Progenitor cell of endocrine pancreas (in vitro differentiated cells): ENCODE data around the gene NUMA1. TPM values are rescaled to one million over a fixed set of nuclear protein-coding genes. Genes with fewer than 3 reads are reported as not detected.

Experiments used
- DNase-seq: peaks from one replicate; pipeline ENCODE4 v3.0.0; 2021; ENCODE audit warnings: low spot score; ENCODE audit not compliant: unreplicated experiment
- H3K27ac Mint-ChIP-seq: 2 replicates; pipeline ENCODE4 v1.8.0; 2021; ENCODE audit warnings: mild to moderate bottlenecking, moderate library complexity, mixed read lengths
- H3K27me3 Mint-ChIP-seq: 2 replicates; pipeline ENCODE4 v1.8.0; 2021; ENCODE audit warnings: mixed read lengths
- H3K36me3 Mint-ChIP-seq: 2 replicates; pipeline ENCODE4 v1.8.0; 2022; ENCODE audit warnings: mixed read lengths; ENCODE audit not compliant: insufficient read depth
- H3K4me1 Mint-ChIP-seq: 2 replicates; pipeline ENCODE4 v1.8.0; 2021; ENCODE audit warnings: low read depth, mixed read lengths
- H3K4me3 Mint-ChIP-seq: 2 replicates; pipeline ENCODE4 v1.8.0; 2021; ENCODE audit warnings: low read depth, mild to moderate bottlenecking, moderate library complexity, mixed read lengths
- H3K9me3 Mint-ChIP-seq: 2 replicates; pipeline ENCODE4 v1.8.0; 2021; ENCODE audit warnings: low read depth, mixed read lengths
- total RNA-seq: library from RNA; stranded (reverse); gene quantifications from 2 replicates; pipeline ENCODE4 v1.2.1, GENCODE V29; 2021
- TF ChIP-seq, protein P1 (sequence below): fragments of 200-600 bp; sonication (generic); IDR thresholded peaks from one replicate; pipeline ENCODE4 v1.5.0; 2021; ENCODE audit warnings: antibody characterized with exemption, mild to moderate bottlenecking; ENCODE audit not compliant: unreplicated experiment

Gene NUMA1
- total RNA-seq, 1 donor from 2014 or later = 255 TPM

DNA sequence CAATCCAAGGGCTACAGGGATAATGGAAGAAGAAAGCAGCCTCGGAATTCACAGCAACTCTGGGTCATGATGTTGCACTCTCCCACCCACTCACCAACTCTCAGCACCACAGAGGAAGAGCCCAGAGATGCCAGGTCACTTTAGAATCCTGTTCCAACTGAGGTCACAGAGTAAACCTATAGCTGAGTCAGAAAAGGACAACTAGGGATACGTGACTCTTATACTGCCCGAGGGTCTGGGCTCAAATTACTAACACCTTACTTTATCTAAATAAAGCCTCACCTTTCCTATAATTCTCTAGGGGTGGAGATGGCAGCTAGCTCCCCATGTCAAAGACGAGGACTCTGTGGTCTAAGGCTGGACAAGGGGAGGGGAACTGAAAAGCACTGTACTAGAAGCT, 57.0 kb downstream of the NUMA1 start:
- Mint-ChIP-seq H3K4me1 (no peaks in the 10 kb centered on the region), H3K9me3 (no peaks in the 10 kb centered on the region), H3K27me3 (no peaks in the 10 kb centered on the region), H3K27ac (no peak overlapping the region), H3K36me3 (peaks cover 17% of the 10 kb centered on the region), H3K4me3 (no peak overlapping the region)
- DNase-seq = no peak
- TF ChIP-seq, protein P1, sequence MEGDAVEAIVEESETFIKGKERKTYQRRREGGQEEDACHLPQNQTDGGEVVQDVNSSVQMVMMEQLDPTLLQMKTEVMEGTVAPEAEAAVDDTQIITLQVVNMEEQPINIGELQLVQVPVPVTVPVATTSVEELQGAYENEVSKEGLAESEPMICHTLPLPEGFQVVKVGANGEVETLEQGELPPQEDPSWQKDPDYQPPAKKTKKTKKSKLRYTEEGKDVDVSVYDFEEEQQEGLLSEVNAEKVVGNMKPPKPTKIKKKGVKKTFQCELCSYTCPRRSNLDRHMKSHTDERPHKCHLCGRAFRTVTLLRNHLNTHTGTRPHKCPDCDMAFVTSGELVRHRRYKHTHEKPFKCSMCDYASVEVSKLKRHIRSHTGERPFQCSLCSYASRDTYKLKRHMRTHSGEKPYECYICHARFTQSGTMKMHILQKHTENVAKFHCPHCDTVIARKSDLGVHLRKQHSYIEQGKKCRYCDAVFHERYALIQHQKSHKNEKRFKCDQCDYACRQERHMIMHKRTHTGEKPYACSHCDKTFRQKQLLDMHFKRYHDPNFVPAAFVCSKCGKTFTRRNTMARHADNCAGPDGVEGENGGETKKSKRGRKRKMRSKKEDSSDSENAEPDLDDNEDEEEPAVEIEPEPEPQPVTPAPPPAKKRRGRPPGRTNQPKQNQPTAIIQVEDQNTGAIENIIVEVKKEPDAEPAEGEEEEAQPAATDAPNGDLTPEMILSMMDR = no peak

DNA sequence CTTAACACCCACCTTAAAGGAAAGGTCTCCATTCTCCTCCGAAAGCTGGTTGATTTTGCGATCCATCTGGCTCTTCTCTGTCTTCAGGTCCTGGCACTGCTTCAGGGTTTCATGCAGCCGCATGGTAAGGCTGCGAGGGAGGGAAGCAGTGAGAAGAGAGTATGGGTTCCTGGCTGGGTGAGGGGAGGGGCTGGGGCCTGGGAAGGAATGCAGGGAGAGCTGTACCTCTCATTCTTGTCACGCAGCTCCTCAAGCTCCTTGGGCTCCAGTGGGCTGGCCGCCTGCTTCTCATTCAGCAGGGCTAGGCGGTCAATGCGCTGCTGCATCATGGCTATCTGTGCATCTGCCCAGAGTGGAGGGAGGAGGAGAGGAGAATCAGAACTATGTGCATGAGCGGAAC, 62.2 kb downstream of the NUMA1 start:
- H3K4me3 Mint-ChIP-seq = no peak overlapping the region
- H3K36me3 Mint-ChIP-seq = peaks cover 44% of the 10 kb centered on the region
- TF ChIP-seq, protein P1 = no peak
- no peaks in the 10 kb centered on the region for H3K27me3 Mint-ChIP-seq
- H3K9me3 Mint-ChIP-seq = no peaks in the 10 kb centered on the region
- H3K27ac Mint-ChIP-seq = peak overlapping the region; percentile 14
- no peaks in the 10 kb centered on the region for H3K4me1 Mint-ChIP-seq
- no peak for DNase-seq

DNA sequence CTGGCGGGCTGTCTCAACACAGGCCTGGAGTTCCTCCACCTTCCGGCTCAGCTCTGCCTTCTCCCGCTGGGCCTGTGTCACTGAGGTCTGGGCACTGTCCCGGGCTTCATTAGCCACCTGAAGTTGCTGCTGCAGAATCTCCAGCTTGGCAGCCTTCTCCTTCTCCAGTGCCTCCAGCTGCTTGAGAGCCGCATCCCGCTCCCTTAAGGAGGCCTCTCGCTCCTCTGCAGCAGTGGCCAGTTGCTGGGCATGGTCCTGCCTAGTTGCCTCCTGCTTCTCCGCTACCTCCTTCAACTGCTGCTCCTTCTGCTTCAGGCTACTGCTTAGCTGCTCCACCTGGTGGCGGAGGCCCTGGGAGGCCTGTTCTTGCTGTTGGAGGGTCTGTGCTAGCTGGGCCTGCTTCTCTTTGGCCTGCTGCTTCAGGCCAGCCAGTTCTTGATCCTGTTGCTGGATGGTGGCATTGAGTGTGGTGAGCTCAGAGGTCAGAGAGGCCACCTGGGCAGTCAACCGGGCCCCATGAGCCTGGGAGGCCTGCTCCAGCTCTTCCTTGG, 64.8 kb downstream of the NUMA1 start:
- H3K4me1 Mint-ChIP-seq = no peaks in the 10 kb centered on the region
- H3K9me3 Mint-ChIP-seq = no peaks in the 10 kb centered on the region
- no peaks in the 10 kb centered on the region for H3K27me3 Mint-ChIP-seq
- H3K27ac Mint-ChIP-seq = no peak overlapping the region
- no peak for DNase-seq
- TF ChIP-seq, protein P1 = peak; percentile 47
- H3K36me3 Mint-ChIP-seq = peaks cover 42% of the 10 kb centered on the region
- H3K4me3 Mint-ChIP-seq = no peak overlapping the region

DNA sequence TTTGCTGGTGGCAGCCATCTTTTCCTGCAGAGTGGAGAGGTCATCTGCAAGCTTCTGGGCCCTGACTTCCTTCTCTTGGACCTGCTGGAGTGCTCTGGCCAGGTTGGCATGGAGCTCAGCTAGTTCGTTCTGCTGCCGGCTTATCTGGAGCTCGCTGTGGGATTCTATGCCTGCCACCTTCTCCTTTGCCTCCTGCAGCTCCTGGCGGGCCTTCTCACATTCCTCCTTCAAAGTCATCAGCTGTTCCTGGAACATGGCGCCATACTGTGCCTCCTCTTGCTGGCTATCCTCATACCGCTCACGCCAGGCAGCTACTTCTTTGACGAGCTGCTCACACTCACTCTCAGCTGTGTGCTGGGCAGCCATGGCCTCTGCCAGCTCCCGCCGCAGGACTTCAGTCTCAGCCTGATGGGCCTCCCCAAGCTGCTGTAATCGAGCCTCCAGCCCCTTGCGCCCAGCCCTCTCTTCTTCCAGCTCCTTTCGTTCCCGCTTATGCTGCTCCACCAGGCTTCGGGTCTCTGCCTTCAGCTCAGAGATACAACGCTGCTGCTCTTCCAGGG, 65.5 kb downstream of the NUMA1 start:
- H3K4me3 Mint-ChIP-seq = no peak overlapping the region
- H3K9me3 Mint-ChIP-seq = no peaks in the 10 kb centered on the region
- H3K27me3 Mint-ChIP-seq = no peaks in the 10 kb centered on the region
- H3K36me3 Mint-ChIP-seq = peaks cover 37% of the 10 kb centered on the region
- peak overlapping the region; percentile 76 for H3K27ac Mint-ChIP-seq
- no peak for DNase-seq
- H3K4me1 Mint-ChIP-seq = no peaks in the 10 kb centered on the region
- TF ChIP-seq, protein P1 = no peak

DNA sequence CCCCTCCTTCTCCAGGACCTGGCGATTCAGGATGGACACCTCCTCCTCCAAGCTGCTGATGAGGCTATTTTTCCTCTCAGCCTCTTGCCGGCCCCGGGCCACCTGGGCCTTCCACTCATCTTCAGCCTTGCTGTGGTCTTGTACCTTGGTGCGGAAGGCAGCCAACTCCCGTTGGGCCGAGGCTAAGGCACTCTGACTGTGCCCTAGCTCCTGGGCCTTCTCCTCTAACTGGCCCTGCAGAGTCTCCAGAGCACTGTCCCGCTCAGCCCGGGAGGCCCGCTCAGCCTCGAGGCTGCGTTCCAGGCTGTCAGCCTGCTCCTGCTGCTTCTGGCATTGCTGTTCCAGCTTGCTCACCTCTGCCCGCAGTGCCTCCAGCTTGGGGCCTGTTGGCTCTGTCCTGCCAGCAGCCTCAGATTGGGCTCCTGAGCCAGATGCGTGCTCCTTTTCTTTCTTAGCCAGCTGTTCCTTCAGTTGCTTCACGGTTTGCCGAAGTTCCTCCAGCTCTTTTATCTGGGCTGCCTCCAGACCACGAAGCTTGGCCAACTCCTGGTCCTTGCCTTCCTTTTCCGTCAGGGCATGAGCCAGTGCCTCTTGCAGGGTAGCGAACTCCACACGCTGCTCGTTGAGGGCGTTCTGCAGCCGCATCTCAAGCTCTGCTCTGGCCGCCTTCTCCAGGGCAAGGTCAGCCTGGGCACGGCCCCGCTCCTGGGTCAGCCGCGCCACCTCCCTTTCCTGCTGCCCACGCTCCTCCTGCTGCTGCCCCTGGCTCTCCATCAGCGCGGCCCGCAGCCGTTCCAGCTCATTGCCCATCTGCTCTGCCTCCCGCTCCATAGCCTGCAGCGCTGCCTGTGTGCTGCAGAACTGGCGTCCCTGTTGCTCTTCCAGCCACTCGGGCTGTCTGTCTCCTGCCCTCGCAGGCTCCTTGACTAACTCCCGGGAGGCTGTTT, 66.3 kb downstream of the NUMA1 start:
- TF ChIP-seq, protein P1 = no peak
- H3K4me3 Mint-ChIP-seq = no peak overlapping the region
- H3K27me3 Mint-ChIP-seq = no peaks in the 10 kb centered on the region
- no peaks in the 10 kb centered on the region for H3K4me1 Mint-ChIP-seq
- peaks cover 36% of the 10 kb centered on the region for H3K36me3 Mint-ChIP-seq
- H3K9me3 Mint-ChIP-seq = no peaks in the 10 kb centered on the region
- H3K27ac Mint-ChIP-seq = no peak overlapping the region
- no peak for DNase-seq
